Hematopoietic multipotent progenitor cell (in vitro differentiated cells): ENCODE data around the gene HLA-E. TPM values are rescaled to one million over a fixed set of nuclear protein-coding genes. Genes with fewer than 3 reads are reported as not detected.
A peak's percentile ranks its signal among the peaks of the same experiment; 100 is the strongest.
"Not testable (repeated sequence)": the region's sequence is repeated elsewhere in the genome, so short reads cannot be mapped to it uniquely, and the experiment has no call there.

Experiments
- DNase-seq, 3 donors: peaks; one replicate each; pipeline ENCODE4 v3.0.0-alpha.2; 2011 to 2015; ENCODE audit warnings: low read depth in 2 of 3, low spot score in 2 of 3
- total RNA-seq: library from RNA; depleted of rRNA; stranded (reverse); fragments of >200 nt; gene quantifications from one replicate; pipeline ENCODE4 v1.2.3, GENCODE V29; 2012

Gene HLA-E
- total RNA-seq, 1 donor, result 1,118 TPM

DNA sequence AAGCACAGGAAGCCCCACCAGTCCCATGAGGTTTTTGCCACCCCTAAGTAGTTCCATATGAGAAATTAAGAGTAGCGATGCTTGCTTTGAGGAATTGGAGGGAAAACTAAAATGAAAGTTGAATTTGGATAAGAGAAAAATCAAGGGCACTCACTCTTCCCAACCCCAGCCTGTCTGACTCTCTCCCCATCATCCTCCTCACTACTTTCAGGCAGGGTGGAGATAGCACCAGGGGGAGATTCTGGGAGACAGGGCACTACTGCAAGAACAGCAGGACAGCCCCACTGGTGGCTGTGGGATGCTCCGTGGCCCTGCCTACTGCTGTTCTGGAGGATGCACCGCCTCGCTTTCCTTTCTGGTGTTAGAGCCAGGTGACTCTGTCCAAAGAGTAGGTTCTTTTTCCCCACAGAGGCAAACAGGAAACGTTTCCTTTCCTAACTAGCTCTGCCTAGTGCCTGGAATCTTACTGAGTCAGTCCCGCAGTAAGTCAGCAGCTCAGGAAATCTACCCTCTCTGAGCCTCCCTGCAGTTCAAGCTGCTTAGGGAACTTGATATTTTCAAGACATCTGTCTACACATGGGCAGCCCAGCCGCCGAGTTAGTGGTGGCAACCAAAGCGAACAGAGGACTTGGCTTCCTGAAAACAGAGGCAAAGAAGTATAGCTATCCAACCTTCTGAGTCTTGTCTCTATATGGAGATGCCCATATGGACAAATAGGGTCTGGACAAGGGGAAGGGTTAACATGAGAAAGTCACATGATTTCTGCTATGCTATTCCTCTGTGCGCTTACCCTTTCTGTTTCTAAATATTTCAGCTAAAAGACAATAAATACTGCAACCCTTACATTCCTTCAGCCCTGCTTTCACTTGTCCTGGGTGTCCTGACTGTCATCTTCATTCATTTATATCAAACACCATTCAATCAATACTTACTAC lies 11.4 kb downstream of the HLA-E start:
- peak in 1 of 3 donors; percentile 36 for DNase-seq

GRCh38 chr6:30507849-30508827 lies 18.8 kb downstream of the HLA-E start:
- DNase-seq, result no peak

DNA sequence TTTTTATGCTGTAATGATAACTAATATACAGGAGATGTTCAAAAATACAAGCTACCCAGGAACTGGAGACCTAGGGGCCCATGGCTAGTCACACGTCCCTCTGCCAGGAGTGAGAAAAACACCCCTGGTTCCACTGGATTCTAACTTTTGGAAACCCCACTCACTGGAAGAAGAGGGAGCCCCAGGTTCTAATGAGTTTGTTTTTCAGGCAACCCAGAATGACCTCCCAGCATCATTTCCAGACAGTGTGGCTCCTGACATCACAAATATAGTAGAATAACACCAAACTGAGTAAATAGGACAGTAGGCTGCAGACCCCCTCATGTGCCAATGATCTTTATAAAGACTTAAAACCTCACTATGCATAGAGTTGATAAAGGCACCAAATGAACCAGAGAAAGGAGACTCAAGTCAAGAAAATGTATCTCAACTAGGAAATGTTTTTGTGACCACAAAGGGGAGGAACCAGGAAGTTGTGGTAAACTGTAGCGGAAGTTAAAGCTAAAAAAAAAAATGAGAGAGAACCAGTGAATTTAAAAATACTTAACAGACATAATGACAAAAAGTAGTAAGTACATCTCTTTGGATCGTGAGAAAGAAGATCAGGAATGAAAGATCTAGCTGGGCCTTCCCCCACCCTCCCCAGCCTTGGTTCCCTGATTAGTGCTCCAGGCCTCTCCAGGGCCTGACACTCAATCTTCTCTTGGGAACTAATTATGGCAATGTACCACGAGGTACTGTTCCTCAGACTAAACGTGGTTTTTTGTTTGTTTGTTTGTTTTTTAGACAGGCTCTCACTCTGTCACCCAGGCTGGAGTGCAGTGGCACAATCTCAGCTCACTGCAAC lies 19.8 kb downstream of the HLA-E start:
- peak in 2 of 3 donors; percentile 77 to 92 for DNase-seq

GRCh38 chr6:30510419-30511168 lies 21.3 kb downstream of the HLA-E start:
- DNase-seq, result no peak

- DNase-seq, result no peak
Measured at GRCh38 chr6:30511169-30511546, 21.8 kb downstream of the HLA-E start.

GRCh38 chr6:30513451-30513850 lies 24.1 kb downstream of the HLA-E start:
- DNase-seq, result no peak

DNA sequence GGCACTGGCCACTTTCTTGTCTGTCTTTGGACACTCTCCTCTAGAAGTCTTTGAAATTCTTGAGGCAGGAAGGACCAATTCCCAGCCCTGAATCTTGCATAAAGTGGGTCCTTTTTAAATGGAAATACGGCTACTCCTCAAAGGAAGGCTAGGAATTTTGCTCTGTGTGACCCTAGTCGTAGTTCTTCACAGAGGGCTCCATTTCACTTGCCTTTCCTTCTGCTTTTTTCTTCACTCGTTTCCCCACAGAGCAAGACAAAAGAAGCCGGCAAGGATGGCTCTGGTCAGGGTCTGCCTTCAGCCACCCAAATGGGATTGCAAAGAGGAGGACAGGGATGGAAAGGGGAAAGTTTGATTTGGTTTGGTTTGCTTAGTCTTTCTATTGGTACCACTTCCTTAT lies 25.8 kb downstream of the HLA-E start:
- no peak for DNase-seq

DNA sequence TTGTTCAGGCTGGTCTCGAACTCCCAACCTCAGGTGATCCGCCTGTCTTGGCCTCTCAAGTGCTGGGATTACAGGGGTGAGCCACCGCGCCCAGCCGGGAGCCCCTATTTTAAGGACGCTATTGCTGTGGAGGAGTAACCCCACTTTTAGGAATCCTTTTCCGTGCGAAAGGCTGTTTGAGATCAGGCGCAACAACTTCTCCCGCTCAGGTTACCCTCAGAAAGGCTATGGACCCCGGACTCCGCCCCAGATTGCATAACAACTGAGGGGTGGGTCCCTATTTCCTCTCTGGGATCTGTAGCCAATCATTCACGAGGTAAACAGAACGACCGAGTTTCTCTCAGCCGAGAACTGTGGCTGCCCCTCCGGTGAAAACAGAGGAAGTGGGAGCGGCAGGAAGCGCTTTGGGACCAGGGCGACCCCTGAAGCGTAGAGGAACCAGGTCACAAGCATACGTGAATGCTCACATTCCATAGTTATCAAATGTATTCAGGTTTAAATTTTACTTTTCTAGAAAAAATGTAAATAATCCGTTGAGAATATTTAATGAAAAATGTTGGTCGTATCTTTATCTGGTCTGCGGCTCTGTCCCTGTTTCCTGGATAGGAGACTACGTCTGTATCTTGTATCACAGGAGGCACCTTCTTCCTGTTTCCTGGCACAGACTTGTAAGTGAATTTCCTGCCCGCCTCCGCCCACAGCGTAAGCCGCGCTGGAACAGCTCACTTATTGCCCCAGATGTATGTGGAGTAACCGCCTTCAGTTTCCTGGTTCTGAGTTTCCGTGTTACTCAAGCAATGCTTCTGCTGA lies 26.8 kb downstream of the HLA-E start:
- DNase-seq, result peak; percentile 83 to 100 (median 99)

GRCh38 chr6:30516754-30517076 lies 27.4 kb downstream of the HLA-E start:
- not testable (repeated sequence) for DNase-seq

- not testable (repeated sequence) for DNase-seq
Measured at GRCh38 chr6:30517767-30518504, 28.6 kb downstream of the HLA-E start.

- peak in 1 of 3 donors; percentile 58 for DNase-seq
Measured at GRCh38 chr6:30518505-30519145, 29.3 kb downstream of the HLA-E start.

- no peak for DNase-seq
Measured at GRCh38 chr6:30520522-30520921, 31.2 kb downstream of the HLA-E start.

GRCh38 chr6:30521082-30521481 lies 31.8 kb downstream of the HLA-E start:
- DNase-seq, result not testable (repeated sequence)

DNA sequence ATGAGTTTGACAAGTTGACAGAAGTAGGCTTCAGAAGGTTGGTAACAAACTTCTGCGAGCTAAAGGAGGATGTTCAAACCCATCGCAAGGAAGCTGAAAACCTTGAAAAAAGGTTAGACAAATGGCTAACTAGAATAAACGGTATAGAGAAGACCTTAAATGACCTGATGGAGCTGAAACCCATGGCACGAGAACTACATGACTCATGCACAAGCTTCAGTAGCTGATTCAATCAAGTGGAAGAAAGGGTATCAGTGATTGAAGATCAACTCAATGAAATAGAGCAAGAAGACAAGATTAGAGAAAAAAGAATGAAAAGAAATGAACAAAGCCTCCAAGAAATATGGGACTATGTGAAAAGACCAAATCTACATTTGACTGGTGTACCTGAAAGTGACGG lies 32.6 kb downstream of the HLA-E start:
- DNase-seq, result not testable (repeated sequence)

DNA sequence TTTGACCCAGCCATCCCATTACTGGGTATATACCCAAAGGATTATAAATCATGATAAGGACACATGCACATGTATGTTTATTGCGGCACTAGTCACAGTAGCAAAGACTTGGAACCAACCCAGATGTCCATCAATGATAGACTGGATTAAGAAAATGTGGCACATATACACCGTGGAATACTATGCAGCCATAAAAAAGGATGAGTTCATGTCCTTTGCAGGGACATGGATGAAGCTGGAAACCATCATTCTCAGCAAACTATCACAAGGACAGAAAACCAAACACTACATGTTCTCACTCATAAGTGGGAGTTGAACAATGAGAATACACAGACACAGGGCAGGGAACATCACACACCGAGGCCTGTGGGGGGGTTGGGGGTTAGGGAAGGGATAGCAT lies 37.1 kb downstream of the HLA-E start:
- DNase-seq, result not testable (repeated sequence)

DNA sequence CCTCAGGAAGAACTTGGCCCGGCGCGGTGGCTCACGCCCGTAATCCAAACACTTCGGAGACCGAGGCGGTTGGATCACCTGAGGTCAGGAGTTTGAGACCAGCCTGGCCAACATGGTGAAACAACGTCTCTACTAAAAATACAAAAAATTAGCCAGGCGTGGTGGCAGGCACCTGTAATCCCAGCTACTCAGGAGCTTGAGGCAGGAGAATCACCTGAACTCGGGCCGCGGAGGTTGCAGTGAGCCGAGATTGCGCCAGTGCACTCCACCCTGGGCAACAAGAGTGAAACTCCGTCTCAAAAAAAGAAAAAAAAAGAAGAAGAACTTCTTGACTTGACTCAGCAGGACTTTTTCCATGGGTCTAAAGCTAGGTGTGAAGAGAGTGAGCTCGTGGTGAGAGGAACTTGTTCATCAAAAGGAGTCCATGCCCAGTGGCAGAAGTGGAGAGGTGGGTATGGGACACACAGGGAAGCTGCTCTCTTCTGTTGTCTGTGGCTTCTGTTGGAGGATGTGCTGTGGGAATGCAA lies 40.1 kb downstream of the HLA-E start:
- DNase-seq, result not testable (repeated sequence)

GRCh38 chr6:30530014-30530413 lies 40.7 kb downstream of the HLA-E start:
- peak in 1 of 3 donors; percentile 59 for DNase-seq
